Astrocyte (in vitro differentiated cells and primary cell): ENCODE data around the gene TEAD1.
"Not testable (repeated sequence)": the region's sequence is repeated elsewhere in the genome, so short reads cannot be mapped to it uniquely, and the experiment has no call there.

Experiments used
- CTCF ChIP-seq: IDR thresholded peaks from 2 replicates; pipeline ENCODE4 v1.5.1; 2011; ENCODE audit warnings: low read depth, mild to moderate bottlenecking, inconsistent platforms, low read length, moderate library complexity; ENCODE audit not compliant: insufficient read depth
- EZH2 ChIP-seq: IDR thresholded peaks from 2 replicates; pipeline ENCODE4 v1.6.1; 2012; ENCODE audit warnings: mild to moderate bottlenecking, low read length, inconsistent platforms; ENCODE audit not compliant: insufficient read depth

- TF ChIP-seq CTCF, EZH2: not testable (repeated sequence)
These were observed 83.9 kb downstream of the TEAD1 start for GRCh38 chr11:12758117-12758516.
